NB4 (cell line): Measurements from ENCODE around the gene CABCOCO1.

Source experiments
- DNase-seq: peaks from one replicate; pipeline ENCODE4 v3.0.0; 2010; ENCODE audit warnings: low read depth
- H3K4me3 ChIP-seq: one replicate; pipeline ENCODE4 v1.5.1; 2011; ENCODE audit warnings: mild to moderate bottlenecking, low read depth, low read length, moderate library complexity
- CTCF ChIP-seq: IDR thresholded peaks from one replicate; pipeline ENCODE4 v1.5.1; 2012; ENCODE audit warnings: low read depth, low read length
- MAX ChIP-seq: IDR thresholded peaks from 2 replicates; pipeline ENCODE4 v1.6.1; 2011; ENCODE audit warnings: low read depth, low read length
- MYC ChIP-seq: IDR thresholded peaks from 2 replicates; pipeline ENCODE4 v1.6.1; 2011; ENCODE audit warnings: low read depth, low read length
- POLR2A ChIP-seq: IDR thresholded peaks from 2 replicates; pipeline ENCODE4 v1.6.1; 2011; ENCODE audit warnings: mild to moderate bottlenecking; ENCODE audit not compliant: insufficient read length; ENCODE audit errors: extremely low read depth

The CABCOCO1 gene

GRCh38 chr10:61786728-61787127, 124.0 kb downstream of the CABCOCO1 start:
- TF ChIP-seq POLR2A (no peak), MAX (no peak), MYC (no peak), CTCF (no peak)
- no peak for DNase-seq
- no peak overlapping the region for H3K4me3 ChIP-seq

GRCh38 chr10:61787170-61787569, 124.4 kb downstream of the CABCOCO1 start:
- no peak for TF ChIP-seq MAX
- no peak for TF ChIP-seq MYC
- TF ChIP-seq POLR2A = no peak
- no peak for TF ChIP-seq CTCF
- no peak overlapping the region for H3K4me3 ChIP-seq
- no peak for DNase-seq

- TF ChIP-seq POLR2A = no peak
- no peak for TF ChIP-seq MYC
- no peak for TF ChIP-seq MAX
- no peak for TF ChIP-seq CTCF
- H3K4me3 ChIP-seq = no peak overlapping the region
- DNase-seq = no peak
Measured at GRCh38 chr10:61789031-61789430, 126.3 kb downstream of the CABCOCO1 start.

- no peak overlapping the region for H3K4me3 ChIP-seq
- DNase-seq = no peak
- TF ChIP-seq CTCF = no peak
- no peak for TF ChIP-seq MAX
- TF ChIP-seq MYC = no peak
- TF ChIP-seq POLR2A = no peak
Measured at GRCh38 chr10:61791216-61791615, 128.5 kb downstream of the CABCOCO1 start.

- no peak overlapping the region for H3K4me3 ChIP-seq
- no peak for TF ChIP-seq POLR2A
- no peak for TF ChIP-seq MAX
- no peak for TF ChIP-seq CTCF
- no peak for TF ChIP-seq MYC
- no peak for DNase-seq
Measured at GRCh38 chr10:61792097-61792716, 129.5 kb downstream of the CABCOCO1 start.
